Astrocyte (in vitro differentiated cells and primary cell): ENCODE data around the gene PUS7.

Experiments used
- EZH2 ChIP-seq: IDR thresholded peaks from 2 replicates; pipeline ENCODE4 v1.6.1; 2012; ENCODE audit warnings: mild to moderate bottlenecking, low read length, inconsistent platforms; ENCODE audit not compliant: insufficient read depth
- TF ChIP-seq, protein P1 (sequence below): IDR thresholded peaks from 2 replicates; pipeline ENCODE4 v1.5.1; 2011; ENCODE audit warnings: low read depth, mild to moderate bottlenecking, inconsistent platforms, low read length, moderate library complexity; ENCODE audit not compliant: insufficient read depth

- TF ChIP-seq, protein P1, sequence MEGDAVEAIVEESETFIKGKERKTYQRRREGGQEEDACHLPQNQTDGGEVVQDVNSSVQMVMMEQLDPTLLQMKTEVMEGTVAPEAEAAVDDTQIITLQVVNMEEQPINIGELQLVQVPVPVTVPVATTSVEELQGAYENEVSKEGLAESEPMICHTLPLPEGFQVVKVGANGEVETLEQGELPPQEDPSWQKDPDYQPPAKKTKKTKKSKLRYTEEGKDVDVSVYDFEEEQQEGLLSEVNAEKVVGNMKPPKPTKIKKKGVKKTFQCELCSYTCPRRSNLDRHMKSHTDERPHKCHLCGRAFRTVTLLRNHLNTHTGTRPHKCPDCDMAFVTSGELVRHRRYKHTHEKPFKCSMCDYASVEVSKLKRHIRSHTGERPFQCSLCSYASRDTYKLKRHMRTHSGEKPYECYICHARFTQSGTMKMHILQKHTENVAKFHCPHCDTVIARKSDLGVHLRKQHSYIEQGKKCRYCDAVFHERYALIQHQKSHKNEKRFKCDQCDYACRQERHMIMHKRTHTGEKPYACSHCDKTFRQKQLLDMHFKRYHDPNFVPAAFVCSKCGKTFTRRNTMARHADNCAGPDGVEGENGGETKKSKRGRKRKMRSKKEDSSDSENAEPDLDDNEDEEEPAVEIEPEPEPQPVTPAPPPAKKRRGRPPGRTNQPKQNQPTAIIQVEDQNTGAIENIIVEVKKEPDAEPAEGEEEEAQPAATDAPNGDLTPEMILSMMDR, result no peak
- no peak for TF ChIP-seq EZH2
These were observed 2.8 kb upstream of the PUS7 start for GRCh38 chr7:105524840-105525239.
